Measurements from ENCODE around the gene POLR1E.
"Not testable (repeated sequence)": the region's sequence is repeated elsewhere in the genome, so short reads cannot be mapped to it uniquely, and the experiment has no call there.

POLR1E gene

GRCh38 chr9:37464426-37465248, 21.1 kb upstream of the POLR1E start:
- peak; percentile 38 to 69 for DNase-seq (ENCODE audit: low read depth in 2 of 2, low spot score in 1 of 2)

- peak; percentile 97 to 98 for DNase-seq (ENCODE audit: low read depth in 2 of 2, low spot score in 1 of 2)
Observed at GRCh38 chr9:37465249-37466036, 20.3 kb upstream of the POLR1E start, which contains the start of gene ZBTB5. Gene ZBTB5 (minus strand): TSS chr9:37465450. CDS start chr9:37442551, 22,899 bp downstream.

- DNase-seq (ENCODE audit: low read depth in 2 of 2, low spot score in 1 of 2): no peak
Observed at GRCh38 chr9:37466037-37466709, 19.6 kb upstream of the POLR1E start.

- DNase-seq (ENCODE audit: low read depth in 2 of 2, low spot score in 1 of 2): not testable (repeated sequence)
Observed at GRCh38 chr9:37467530-37467929, 18.2 kb upstream of the POLR1E start.

DNA sequence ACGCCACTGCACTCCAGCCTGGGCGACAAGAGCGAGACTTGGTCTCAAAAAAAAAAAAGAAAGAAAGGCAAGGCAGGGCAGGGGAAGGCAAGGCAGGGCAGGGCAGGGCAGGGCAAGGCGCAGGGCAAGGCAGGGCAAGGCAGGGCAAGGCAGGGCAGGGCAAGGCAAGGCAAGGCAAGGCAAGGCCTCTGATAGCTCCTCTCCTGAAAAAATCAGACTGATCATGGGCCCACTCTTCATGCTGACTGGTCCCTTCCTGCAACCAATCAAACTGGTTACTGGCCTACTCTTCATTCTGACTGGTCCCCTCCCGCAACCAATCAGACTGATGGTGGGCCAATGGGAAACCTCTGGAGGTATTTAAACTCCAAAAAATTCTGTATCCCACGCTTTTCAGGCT, 17.1 kb upstream of the POLR1E start:
- DNase-seq (ENCODE audit: low read depth in 2 of 2, low spot score in 1 of 2): no peak

- DNase-seq (ENCODE audit: low read depth in 2 of 2, low spot score in 1 of 2): no peak
Observed at GRCh38 chr9:37471942-37472684, 13.6 kb upstream of the POLR1E start.

GRCh38 chr9:37473982-37474381, 11.8 kb upstream of the POLR1E start:
- not testable (repeated sequence) for DNase-seq (ENCODE audit: low read depth in 2 of 2, low spot score in 1 of 2)

GRCh38 chr9:37474438-37474837, 11.3 kb upstream of the POLR1E start:
- DNase-seq (ENCODE audit: low read depth in 2 of 2, low spot score in 1 of 2): no peak

GRCh38 chr9:37476930-37477329, 8.8 kb upstream of the POLR1E start:
- DNase-seq (ENCODE audit: low read depth in 2 of 2, low spot score in 1 of 2): no peak

DNA sequence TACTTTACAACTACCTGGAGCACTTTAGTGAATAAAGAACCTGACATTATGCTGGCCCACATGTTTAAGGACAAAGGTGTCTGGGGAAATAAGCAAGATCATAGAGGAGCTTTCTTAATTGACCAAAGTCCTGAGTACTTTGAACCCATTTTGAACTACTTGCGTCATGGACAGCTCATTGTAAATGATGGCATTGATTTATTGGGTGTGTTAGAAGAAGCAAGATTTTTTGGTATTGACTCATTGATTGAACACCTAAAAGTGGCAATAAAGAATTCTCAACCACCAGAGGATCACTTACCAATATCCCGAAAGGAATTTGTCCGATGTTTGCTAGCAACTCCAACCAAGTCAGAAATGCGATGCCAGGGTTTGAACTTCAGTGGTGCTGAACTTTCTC, 8.3 kb upstream of the POLR1E start:
- not testable (repeated sequence) for DNase-seq (ENCODE audit: low read depth in 2 of 2, low spot score in 1 of 2)

DNA sequence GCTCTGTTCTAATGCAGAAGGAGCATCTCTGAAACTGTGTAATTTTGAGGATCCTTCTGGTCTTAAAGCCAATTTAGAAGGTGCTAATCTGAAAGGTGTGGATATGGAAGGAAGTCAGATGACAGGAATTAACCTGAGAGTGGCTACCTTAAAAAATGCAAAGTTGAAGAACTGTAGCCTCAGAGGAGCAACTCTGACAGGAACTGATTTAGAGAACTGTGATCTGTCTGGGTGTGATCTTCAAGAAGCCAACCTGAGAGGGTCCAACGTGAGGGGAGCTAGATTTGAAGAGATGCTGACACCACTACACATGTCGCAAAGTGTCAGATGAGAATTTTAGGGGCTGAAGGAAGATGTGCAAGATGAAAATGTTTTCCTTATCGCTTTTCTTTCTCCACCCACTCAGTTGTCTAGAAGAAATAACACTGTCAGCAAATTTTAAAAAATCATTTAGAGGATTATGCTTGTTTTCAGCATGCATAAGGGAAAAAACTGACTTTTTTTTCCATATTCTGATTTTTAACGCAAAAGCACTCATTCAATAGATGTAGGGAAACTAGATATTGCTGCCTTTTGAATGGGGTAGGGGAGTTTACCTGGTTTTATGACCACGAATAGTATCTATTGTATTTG, 7.6 kb upstream of the POLR1E start:
- DNase-seq (ENCODE audit: low read depth in 2 of 2, low spot score in 1 of 2): not testable (repeated sequence)

- no peak for DNase-seq (ENCODE audit: low read depth in 2 of 2, low spot score in 1 of 2)
Observed at GRCh38 chr9:37480759-37481158, 5.0 kb upstream of the POLR1E start.

GRCh38 chr9:37486256-37486615, 488 bp downstream of the POLR1E start:
- DNase-seq (ENCODE audit: low read depth in 2 of 2, low spot score in 1 of 2): no peak

GRCh38 chr9:37486616-37487548, 1.1 kb downstream of the POLR1E start:
- DNase-seq (ENCODE audit: low read depth in 2 of 2, low spot score in 1 of 2): no peak

GRCh38 chr9:37491939-37492338, 6.2 kb downstream of the POLR1E start:
- no peak for DNase-seq (ENCODE audit: low read depth in 2 of 2, low spot score in 1 of 2)

GRCh38 chr9:37495571-37495970, 9.8 kb downstream of the POLR1E start:
- no peak for DNase-seq (ENCODE audit: low read depth in 2 of 2, low spot score in 1 of 2)

- DNase-seq (ENCODE audit: low read depth in 2 of 2, low spot score in 1 of 2): no peak
Observed at GRCh38 chr9:37496020-37496419, 10.3 kb downstream of the POLR1E start.

DNA sequence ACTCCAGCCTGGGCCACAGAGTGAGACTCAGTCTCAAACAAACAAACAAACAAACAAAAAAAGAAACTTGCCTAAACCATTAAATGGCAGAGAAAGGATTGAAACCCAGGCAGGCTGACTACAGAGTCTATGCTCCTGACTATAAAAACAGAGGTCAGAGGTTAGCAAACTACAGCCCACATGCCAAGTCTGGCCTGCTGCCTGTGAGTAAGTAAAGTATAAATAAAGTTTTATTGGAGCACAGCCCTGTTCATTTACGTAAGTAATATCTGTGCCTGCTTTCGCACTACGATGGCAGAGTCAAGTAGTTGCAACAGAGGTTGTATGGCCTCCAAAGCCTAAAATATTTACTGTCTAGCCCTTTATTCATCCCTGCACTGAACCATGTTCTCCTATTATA, 11.6 kb downstream of the POLR1E start:
- DNase-seq (ENCODE audit: low read depth in 2 of 2, low spot score in 1 of 2): no peak

DNA sequence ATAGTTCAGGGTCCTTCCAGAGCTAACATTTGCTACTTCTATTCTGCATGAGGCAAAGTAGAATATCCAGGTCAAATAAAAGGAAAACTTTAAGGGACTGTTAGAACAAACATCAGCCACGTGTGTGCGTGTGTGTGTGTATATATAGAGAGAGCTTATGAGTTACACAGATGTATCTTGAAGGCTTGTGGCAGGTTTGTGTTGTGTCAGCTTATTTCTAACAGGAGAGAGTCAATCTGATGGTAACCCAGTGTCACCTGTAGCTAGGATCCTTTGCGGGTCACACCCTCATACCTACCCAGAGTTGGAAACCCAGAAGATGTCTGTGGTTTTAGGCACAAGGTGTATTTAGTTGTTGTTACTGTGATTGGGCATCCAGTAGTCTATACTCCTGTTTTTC, 12.7 kb downstream of the POLR1E start:
- DNase-seq (ENCODE audit: low read depth in 2 of 2, low spot score in 1 of 2): no peak

Measured in stimulated activated CD8-positive, alpha-beta memory T cell treated with anti-CD3 and anti-CD28 coated beads, Interleukin-4, amount 100 ng/mL, for 1 hour (primary cell).